ENCODE results near the gene CSH1.
"Not testable (repeated sequence)": the region's sequence is repeated elsewhere in the genome, so short reads cannot be mapped to it uniquely, and the experiment has no call there.

Gene CSH1

GRCh38 chr17:63898899-63899798, 2.8 kb upstream of the CSH1 start:
- DNase-seq = not testable (repeated sequence)

GRCh38 chr17:63894821-63895220, 1.6 kb downstream of the CSH1 start:
- not testable (repeated sequence) for DNase-seq

GRCh38 chr17:63894021-63894420, 2.4 kb downstream of the CSH1 start:
- not testable (repeated sequence) for DNase-seq

- not testable (repeated sequence) for DNase-seq
These were observed 3.9 kb downstream of the CSH1 start for GRCh38 chr17:63892316-63893037.

GRCh38 chr17:63889026-63889848, 7.1 kb downstream of the CSH1 start:
- not testable (repeated sequence) for DNase-seq

GRCh38 chr17:63885119-63885518, 11.3 kb downstream of the CSH1 start:
- not testable (repeated sequence) for DNase-seq

GRCh38 chr17:63882626-63883126, 13.7 kb downstream of the CSH1 start:
- not testable (repeated sequence) for DNase-seq

- no peak for DNase-seq
These were observed 14.3 kb downstream of the CSH1 start, which contains the start of gene GH2 for GRCh38 chr17:63881935-63882601. Gene GH2 (minus strand): TSS chr17:63881944. CDS start chr17:63881801, 143 bp downstream.

GRCh38 chr17:63881337-63881736, 15.0 kb downstream of the CSH1 start:
- not testable (repeated sequence) for DNase-seq

GRCh38 chr17:63880706-63881105, 15.7 kb downstream of the CSH1 start:
- DNase-seq = no peak

GRCh38 chr17:63878413-63878812, 18.0 kb downstream of the CSH1 start:
- DNase-seq = not testable (repeated sequence)

GRCh38 chr17:63874693-63875092, 21.7 kb downstream of the CSH1 start:
- not testable (repeated sequence) for DNase-seq

GRCh38 chr17:63874061-63874626, 22.2 kb downstream of the CSH1 start:
- DNase-seq = not testable (repeated sequence)

- not testable (repeated sequence) for DNase-seq
These were observed 22.8 kb downstream of the CSH1 start, which contains the start of gene CSH2 for GRCh38 chr17:63873577-63873976. Gene CSH2 (minus strand): TSS chr17:63873677. CDS start chr17:63873614, 63 bp downstream.

- DNase-seq = not testable (repeated sequence)
These were observed 24.6 kb downstream of the CSH1 start for GRCh38 chr17:63871646-63872365.

GRCh38 chr17:63870292-63870665, 26.1 kb downstream of the CSH1 start:
- DNase-seq = not testable (repeated sequence)

- DNase-seq = not testable (repeated sequence)
These were observed 26.7 kb downstream of the CSH1 start for GRCh38 chr17:63869491-63870291.

- not testable (repeated sequence) for DNase-seq
These were observed 29.7 kb downstream of the CSH1 start for GRCh38 chr17:63866625-63867024.

- no peak for DNase-seq
These were observed 37.1 kb downstream of the CSH1 start for GRCh38 chr17:63859257-63859656.

- not testable (repeated sequence) for DNase-seq
These were observed 39.9 kb downstream of the CSH1 start for GRCh38 chr17:63856425-63856824.

Data from NCI-H2081 treated with DMSO at 0.1 percent for 48 hours (cell line).